Mesodermal cell (in vitro differentiated cells): ENCODE measurements around the gene TCTN1.

Source experiments
- H3K27ac ChIP-seq: 2 replicates; pipeline ENCODE4 v1.7.0; 2013; ENCODE audit warnings: mild to moderate bottlenecking, low read depth, low read length, moderate library complexity; ENCODE audit not compliant: severe bottlenecking
- H3K36me3 ChIP-seq: 2 replicates; pipeline ENCODE4 v1.7.1; 2013; ENCODE audit warnings: mild to moderate bottlenecking, low read length, moderate library complexity; ENCODE audit not compliant: control insufficient read depth, insufficient read depth
- H3K4me1 ChIP-seq: one replicate; pipeline ENCODE4 v1.7.1; 2013; ENCODE audit warnings: mild to moderate bottlenecking, low read length; ENCODE audit not compliant: insufficient read depth, control insufficient read depth, poor library complexity, severe bottlenecking
- H3K4me3 ChIP-seq: 2 replicates; pipeline ENCODE4 v1.7.0; 2013; ENCODE audit warnings: low read length, control low read depth, mild to moderate bottlenecking; ENCODE audit not compliant: insufficient read depth, poor library complexity, severe bottlenecking; ENCODE audit errors: extremely low read depth
- H3K9me3 ChIP-seq: 2 replicates; pipeline ENCODE4 v1.7.1; 2013; ENCODE audit warnings: mild to moderate bottlenecking, low read length, moderate library complexity; ENCODE audit not compliant: control insufficient read depth
- WGBS, 2 experiments: methylation state at CpG; one replicate each; pipeline ENCODE4 v1.1.5; 2013; ENCODE audit warnings: missing lambda C conversion rate in 2 of 2; ENCODE audit not compliant: insufficient coverage in 2 of 2; 5-methylcytosine and 5-hydroxymethylcytosine counted together

The TCTN1 gene

DNA sequence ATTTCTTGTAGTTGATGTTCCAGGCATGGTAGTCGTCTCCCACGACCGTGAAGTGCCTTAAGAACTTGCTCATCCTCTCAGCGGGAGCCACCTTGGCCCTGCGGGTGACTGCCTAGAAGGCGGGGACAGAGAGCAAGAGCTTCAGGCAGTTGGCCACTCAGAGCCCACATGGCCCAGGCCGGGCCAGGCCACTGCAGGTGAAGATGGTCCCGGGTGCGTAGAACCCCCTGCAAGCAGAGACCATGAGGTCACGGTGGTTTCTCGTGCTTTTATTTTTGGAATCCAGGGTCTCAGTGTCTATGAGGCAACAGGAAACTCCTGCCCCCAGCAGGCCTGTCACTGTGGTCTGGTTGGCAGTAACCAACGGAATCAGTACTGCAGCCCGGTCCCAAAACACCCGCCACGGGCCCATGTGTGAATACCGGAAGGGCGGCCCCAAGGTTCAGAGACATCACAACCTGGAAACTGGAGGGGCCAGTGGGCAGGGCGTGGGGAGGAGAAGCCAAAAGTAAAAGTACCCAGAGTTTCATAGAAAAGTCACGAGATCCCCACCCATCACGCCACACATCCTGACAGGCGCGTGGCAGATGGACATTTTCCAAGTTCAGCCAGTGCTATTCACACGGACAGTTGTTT, 47.5 kb downstream of the TCTN1 start:
- WGBS, 2 experiments: 86 to 93% methylated on average over 19 of the region's 23 CpGs

DNA sequence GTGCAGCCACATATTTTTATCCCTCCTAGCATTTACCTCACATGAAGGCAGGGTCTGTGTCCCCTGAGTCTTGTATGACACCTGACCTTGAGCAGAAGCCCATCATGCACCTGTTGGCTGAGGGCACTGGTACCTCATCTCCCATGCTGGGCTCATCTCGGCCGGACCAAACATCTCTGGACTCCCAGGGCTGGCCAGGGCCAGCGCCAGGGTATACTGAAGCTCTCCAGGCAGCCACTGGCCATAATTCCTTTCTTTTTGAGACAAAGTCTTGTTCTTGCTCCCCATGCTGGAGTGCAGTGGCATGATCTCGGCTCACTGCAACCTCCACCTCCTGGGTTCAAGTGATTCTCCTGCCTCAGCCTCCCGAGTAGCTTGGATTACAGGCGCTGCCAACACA, 53.0 kb downstream of the TCTN1 start:
- no peaks in the 10 kb centered on the region for H3K4me1 ChIP-seq
- no peak overlapping the region for H3K4me3 ChIP-seq
- H3K9me3 ChIP-seq: no peaks in the 10 kb centered on the region
- no peak overlapping the region for H3K27ac ChIP-seq
- H3K36me3 ChIP-seq: no peaks in the 10 kb centered on the region
- WGBS, 2 experiments: 93 to 95% methylated on average over 6 of the region's 6 CpGs

More for the DNA sequence above, 47.5 kb downstream of the TCTN1 start:
- Histone ChIP-seq H3K9me3 (no peaks in the 10 kb centered on the region), H3K4me1 (no peaks in the 10 kb centered on the region), H3K36me3 (no peaks in the 10 kb centered on the region), H3K4me3 (no peak overlapping the region), H3K27ac (no peak overlapping the region)

DNA sequence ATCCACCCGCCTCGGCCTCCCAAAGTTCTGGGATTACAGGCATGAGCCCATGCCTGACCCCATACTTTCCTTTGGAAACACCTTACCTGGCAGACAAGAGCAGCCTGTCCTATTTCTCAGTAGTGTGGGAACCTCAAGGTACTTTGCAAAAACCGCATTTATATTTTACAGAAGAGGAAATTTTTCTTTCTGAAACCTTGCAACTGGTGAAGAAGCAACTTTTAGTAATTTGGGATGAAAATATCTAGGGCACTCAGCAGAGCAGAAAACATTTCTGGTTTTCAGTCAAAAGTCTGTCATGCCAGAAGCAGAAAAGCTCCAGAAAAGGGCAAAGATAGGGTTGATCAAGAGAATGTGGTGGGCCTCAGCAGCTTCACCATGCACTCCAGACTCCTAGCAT, 53.7 kb downstream of the TCTN1 start:
- WGBS, 2 experiments: 87 to 100% methylated on average over 2 to 3 of the region's 3 CpGs
- no peaks in the 10 kb centered on the region for H3K36me3 ChIP-seq
- no peaks in the 10 kb centered on the region for H3K4me1 ChIP-seq
- no peak overlapping the region for H3K27ac ChIP-seq
- H3K4me3 ChIP-seq: no peak overlapping the region
- no peaks in the 10 kb centered on the region for H3K9me3 ChIP-seq

DNA sequence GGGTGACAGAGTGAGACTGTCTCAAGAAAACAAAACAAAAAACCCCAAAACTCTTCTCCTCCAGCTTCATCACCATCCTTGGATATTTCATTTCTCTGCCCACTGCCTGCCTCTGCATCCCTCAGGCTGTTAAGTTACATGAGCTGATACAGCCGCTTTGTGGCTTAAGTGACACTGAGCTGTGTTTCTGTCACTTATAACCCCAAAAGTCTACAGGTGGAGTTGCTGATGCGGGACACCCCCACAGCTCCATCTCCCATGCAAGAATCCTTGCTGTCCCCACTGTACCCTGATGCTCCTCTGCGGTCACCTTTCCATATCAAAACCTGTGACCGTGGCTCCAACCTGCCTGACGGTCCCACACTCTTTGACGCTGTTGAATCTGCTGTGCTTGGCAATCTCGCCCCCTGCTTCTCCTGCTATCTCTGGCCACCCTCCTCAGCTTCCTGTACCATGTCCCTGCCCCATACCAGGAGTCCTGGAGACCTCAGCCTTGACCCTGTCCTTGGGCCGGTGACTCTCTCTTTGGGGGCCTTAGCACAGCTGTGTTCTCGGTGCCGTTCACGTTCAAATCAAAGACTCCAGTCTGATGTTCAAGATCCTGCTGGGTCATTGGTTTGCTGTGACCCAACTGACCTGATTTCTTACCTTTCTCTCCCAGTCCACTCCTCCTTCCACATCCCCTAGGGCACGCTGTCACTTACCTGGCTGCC, 54.7 kb downstream of the TCTN1 start:
- WGBS, 2 experiments: 94 to 95% methylated on average over 12 of the region's 12 CpGs
- no peaks in the 10 kb centered on the region for H3K4me1 ChIP-seq
- H3K27ac ChIP-seq: no peak overlapping the region
- no peak overlapping the region for H3K4me3 ChIP-seq
- no peaks in the 10 kb centered on the region for H3K9me3 ChIP-seq
- H3K36me3 ChIP-seq: no peaks in the 10 kb centered on the region

DNA sequence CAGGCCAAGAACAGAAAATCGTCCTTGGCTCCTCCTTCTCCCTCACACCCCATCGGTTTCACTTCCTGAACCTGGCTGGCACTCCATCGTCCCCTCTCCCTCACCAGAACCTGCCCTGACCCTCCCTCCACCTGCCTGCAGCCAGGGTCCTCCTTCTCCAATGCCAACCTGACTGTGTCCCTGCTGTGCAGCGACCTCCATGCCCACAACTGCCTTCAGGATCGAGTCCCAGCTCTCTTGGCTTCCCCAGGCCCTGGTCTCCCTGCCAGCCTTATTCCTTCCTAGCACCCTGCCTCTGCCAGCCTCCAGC, 55.2 kb downstream of the TCTN1 start:
- no peaks in the 10 kb centered on the region for H3K4me1 ChIP-seq
- 69 to 74% methylated on average over 4 to 5 of the region's 5 CpGs for WGBS, 2 experiments

DNA sequence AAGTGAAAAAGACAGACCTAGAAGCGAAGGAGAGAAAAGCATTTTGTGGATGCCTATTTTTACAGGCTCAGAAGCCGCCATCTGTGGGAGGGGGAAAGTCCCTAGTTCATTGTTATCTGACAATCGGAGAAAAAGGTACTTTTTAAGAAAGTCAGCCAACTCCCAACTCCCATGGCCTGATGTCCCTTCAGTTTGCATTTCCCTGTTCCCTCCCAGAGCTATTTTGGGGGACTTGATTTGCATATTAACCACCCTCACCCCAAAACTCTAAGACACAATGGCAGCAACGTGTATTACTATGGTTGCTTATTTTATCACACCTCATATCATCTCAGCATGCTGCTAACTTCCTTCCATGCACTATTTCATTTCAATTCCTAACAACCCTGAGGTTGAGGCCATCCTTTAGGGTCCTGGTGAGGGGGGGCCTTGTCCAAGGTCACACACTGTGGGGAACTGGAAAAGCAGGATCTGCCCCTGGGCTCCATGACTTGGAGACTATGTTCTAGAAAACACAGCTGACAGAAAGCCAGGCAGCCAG, 56.3 kb downstream of the TCTN1 start:
- Histone ChIP-seq H3K4me1 (no peaks in the 10 kb centered on the region), H3K4me3 (no peak overlapping the region), H3K36me3 (no peaks in the 10 kb centered on the region), H3K9me3 (no peaks in the 10 kb centered on the region), H3K27ac (no peak overlapping the region)
- 82 to 100% methylated on average over 3 of the region's 4 CpGs for WGBS, 2 experiments

More for the DNA sequence above, 55.2 kb downstream of the TCTN1 start:
- Histone ChIP-seq H3K9me3 (no peaks in the 10 kb centered on the region), H3K36me3 (no peaks in the 10 kb centered on the region), H3K4me3 (no peak overlapping the region), H3K27ac (no peak overlapping the region)

DNA sequence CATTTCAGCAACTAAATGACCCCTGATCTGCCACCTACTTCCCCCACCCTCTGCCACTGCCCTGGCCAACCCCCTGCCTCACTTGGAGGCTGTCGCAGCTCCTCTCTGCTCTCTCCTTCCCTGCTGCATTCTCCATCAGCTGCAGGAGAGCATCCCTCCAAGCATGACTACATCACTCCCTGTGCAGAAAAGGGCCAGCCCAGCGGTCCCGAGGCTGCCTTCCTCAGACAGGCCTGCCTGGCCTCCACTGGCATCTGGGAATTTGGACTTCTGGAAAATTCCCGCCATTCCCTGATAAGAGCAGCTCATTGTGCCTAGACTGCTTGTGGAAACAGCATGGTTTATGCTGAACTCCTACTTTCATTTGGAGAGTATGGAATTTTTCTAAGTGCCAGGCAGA, 62.2 kb downstream of the TCTN1 start:
- Histone ChIP-seq H3K4me1 (no peaks in the 10 kb centered on the region), H3K27ac (no peak overlapping the region), H3K4me3 (no peak overlapping the region), H3K36me3 (no peaks in the 10 kb centered on the region), H3K9me3 (no peaks in the 10 kb centered on the region)
- 91 to 95% methylated on average over 4 of the region's 4 CpGs for WGBS, 2 experiments

DNA sequence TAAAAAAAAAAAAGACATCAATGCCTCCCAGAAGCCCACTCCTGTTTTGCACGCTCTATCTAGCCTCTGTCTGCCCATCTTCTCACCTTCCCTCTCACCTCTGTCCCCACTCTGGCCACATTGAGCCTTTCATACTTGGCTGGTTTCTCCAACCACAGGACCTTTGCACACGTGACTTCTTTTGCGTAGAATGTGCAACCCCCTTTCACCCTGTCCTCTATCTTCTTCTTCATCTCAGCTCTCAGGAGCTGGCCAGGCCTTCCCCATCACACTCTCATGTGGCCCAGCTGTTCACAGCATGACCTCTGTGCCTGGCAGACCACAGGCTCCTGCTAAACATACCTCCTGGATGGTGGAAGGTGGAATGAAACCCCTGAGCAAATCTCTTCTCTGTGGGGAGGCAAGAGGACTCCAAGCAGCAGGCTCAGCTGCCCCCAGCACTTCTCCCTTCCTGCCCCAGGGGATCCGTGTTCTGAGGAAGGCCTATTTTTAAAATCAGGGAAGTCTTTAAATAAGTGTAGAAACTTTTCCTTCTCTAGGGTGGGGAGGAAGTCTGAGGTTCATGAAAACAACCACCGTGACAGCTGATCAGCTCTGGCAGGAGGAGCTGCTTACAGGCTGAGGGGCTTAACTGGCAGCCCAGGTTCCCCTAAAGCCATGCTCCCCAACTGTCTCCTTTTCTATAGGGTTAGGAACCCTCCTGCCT, 63.4 kb downstream of the TCTN1 start:
- H3K4me1 ChIP-seq: no peaks in the 10 kb centered on the region
- whole genome bisulfite sequencing, 2 experiments: 83 to 92% methylated on average over 3 to 4 of the region's 5 CpGs

DNA sequence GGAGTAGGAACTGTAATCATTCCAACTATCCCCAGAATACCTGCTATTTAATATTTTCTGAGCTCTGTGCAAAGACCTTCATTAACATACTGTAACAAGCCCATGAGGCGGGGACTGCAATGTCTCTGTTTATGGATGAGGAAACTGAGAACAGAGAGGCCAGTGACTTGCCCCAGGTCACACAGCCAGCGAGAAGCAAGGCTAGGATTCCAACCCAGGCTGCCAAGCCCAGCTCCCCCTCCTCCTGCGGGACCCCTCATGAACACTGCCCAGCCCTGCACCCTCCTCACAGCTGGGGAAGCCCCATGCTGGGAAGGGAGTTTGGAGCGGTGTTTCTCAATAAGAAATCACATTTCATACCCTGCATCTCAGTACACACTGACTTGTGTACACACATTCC, 64.1 kb downstream of the TCTN1 start:
- WGBS, 2 experiments: 100% methylated on average over 1 to 2 of the region's 4 CpGs
- H3K4me3 ChIP-seq: no peak overlapping the region
- no peak overlapping the region for H3K27ac ChIP-seq
- H3K9me3 ChIP-seq: no peaks in the 10 kb centered on the region
- no peaks in the 10 kb centered on the region for H3K4me1 ChIP-seq
- no peaks in the 10 kb centered on the region for H3K36me3 ChIP-seq

More for the DNA sequence above, 63.4 kb downstream of the TCTN1 start:
- H3K36me3 ChIP-seq: no peaks in the 10 kb centered on the region
- no peaks in the 10 kb centered on the region for H3K9me3 ChIP-seq
- H3K4me3 ChIP-seq: no peak overlapping the region
- no peak overlapping the region for H3K27ac ChIP-seq

DNA sequence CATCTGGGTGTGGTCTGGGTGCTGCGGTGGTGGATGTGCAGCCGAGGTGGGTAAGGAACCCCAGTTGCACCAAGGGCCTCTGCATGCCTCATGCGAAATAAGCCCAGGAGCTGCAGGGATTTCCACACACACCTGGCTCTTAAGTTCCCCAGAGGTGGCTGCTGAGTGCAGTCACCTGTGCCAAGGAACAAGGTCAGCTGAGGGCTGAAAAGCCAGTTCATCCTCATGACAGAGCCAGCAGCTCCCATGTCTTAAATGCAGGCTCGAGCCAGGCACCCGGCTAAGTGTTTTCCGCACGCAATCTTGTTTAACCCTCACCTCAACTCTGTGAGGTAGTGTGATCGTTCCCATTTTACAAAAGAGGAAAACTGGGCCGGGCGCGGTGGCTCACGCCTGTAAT, 65.3 kb downstream of the TCTN1 start:
- Histone ChIP-seq H3K27ac (no peak overlapping the region), H3K4me3 (no peak overlapping the region), H3K4me1 (no peaks in the 10 kb centered on the region), H3K36me3 (no peaks in the 10 kb centered on the region), H3K9me3 (peaks cover 3% of the 10 kb centered on the region)
- WGBS, 2 experiments: 82 to 97% methylated on average over 5 to 7 of the region's 12 CpGs
